HFF-Myc (cell line): ENCODE data around the gene P2RX7.
A peak's percentile ranks its signal among the peaks of the same experiment; 100 is the strongest.
"Not testable (repeated sequence)": the region's sequence is repeated elsewhere in the genome, so short reads cannot be mapped to it uniquely, and the experiment has no call there.

ENCODE experiments used
- DNase-seq: peaks from one replicate; pipeline ENCODE4 v3.0.0-alpha.2; 2011; ENCODE audit warnings: low read depth; ENCODE audit errors: extremely low read depth
- H3K4me3 ChIP-seq: replicated peaks from 2 replicates; pipeline ENCODE4 v1.5.1; 2011; ENCODE audit warnings: low read depth, mild to moderate bottlenecking, control low read depth, low read length
- TF ChIP-seq, protein P1 (sequence below): IDR thresholded peaks from 2 replicates; pipeline ENCODE4 v1.5.1; 2012; ENCODE audit warnings: mild to moderate bottlenecking, low read depth, low read length, control low read depth; ENCODE audit errors: missing control alignments

P2RX7 gene

DNA sequence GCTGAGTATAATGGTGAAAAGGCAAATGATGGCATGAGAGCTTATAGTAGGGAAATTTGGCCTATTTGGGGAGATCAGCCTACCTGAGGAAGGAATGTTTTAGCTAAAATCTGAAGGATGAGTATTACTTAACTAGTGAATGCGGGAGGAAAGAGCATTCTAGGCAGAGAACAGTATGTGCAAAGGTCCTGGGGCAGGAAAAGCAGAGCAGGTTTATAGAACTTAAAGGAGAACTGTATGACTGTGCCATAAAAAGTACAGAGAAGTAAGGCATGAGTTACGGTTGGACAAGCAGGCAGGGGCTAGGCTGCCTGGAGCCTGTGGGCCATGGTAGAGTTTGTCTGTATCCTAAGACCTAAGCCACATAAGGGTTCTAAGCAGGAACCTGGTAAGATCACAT lies 55.6 kb downstream of the P2RX7 start:
- H3K4me3 ChIP-seq = no peak overlapping the region
- TF ChIP-seq, protein P1, sequence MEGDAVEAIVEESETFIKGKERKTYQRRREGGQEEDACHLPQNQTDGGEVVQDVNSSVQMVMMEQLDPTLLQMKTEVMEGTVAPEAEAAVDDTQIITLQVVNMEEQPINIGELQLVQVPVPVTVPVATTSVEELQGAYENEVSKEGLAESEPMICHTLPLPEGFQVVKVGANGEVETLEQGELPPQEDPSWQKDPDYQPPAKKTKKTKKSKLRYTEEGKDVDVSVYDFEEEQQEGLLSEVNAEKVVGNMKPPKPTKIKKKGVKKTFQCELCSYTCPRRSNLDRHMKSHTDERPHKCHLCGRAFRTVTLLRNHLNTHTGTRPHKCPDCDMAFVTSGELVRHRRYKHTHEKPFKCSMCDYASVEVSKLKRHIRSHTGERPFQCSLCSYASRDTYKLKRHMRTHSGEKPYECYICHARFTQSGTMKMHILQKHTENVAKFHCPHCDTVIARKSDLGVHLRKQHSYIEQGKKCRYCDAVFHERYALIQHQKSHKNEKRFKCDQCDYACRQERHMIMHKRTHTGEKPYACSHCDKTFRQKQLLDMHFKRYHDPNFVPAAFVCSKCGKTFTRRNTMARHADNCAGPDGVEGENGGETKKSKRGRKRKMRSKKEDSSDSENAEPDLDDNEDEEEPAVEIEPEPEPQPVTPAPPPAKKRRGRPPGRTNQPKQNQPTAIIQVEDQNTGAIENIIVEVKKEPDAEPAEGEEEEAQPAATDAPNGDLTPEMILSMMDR = no peak
- no peak for DNase-seq

DNA sequence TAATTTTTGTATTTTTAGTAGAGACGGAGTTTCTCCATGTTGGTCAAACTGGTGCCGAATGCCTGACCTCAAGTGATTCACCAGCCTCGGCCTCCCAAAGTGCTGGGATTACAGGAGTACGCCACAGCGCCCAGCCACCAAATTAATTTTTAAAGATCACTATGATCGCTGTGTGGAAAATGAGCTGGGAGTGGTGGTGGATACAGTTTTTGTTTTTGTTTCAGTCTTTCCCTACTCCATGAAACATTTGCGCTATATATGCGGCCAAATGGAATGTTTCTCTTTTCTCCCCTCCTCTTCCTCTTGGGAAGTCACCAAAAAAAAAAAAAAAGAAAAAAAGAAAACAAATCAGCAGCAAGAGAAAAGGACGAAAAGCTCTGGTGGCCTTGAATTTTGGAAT lies 56.5 kb downstream of the P2RX7 start:
- TF ChIP-seq, protein P1 = no peak
- H3K4me3 ChIP-seq = no peak overlapping the region
- no peak for DNase-seq

DNA sequence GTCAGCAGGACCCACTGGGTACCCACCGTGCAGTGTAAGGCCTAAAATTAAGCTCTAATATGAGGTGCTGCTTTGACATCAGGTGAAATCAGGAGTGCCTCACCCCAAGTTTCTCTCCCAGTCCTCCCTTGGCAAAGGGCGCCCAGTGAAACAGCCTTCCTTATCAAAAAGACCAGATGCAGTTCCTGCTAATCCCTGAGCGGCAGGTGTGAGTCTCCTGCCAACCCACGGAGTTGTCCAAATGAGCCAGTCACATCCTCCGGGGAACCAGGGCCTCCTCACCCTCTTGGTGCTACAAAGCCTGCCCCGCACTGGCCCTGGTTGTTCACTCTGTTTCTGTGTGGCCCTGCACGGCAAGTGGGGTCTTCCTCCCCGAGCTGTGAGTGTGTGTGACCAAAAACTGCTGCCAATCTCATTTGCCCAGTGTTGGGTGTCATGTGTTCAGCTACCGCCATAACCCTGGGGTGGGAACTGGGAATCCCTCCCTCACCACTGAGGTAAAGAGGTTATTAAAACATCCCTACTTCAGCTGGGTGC lies 57.0 kb downstream of the P2RX7 start:
- no peak for DNase-seq
- H3K4me3 ChIP-seq = no peak overlapping the region
- TF ChIP-seq, protein P1 = no peak

DNA sequence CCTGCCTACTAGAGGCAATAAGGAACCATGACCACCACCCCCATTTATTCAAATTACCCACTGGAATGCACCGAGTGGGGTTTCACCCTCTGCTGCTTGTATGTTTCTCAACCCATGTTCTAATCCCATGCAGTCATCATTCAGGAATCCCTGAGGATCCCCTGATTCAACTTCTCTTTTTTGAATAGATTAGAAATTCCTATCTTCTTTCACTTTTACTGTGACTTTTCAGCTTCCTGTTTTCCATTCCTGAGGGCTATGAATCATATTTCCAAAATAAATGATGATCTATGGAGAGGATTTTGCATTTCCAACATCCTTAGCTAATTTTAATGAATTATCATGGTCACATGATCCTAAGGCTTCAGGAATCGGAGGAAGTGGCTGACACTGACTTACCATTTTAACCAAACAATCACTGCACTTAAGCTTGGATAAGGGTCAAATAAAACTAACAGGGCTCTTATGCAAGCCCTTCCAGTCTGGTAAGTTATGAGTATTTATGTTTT lies 57.9 kb downstream of the P2RX7 start:
- TF ChIP-seq, protein P1 = no peak
- DNase-seq = peak; percentile 52

DNA sequence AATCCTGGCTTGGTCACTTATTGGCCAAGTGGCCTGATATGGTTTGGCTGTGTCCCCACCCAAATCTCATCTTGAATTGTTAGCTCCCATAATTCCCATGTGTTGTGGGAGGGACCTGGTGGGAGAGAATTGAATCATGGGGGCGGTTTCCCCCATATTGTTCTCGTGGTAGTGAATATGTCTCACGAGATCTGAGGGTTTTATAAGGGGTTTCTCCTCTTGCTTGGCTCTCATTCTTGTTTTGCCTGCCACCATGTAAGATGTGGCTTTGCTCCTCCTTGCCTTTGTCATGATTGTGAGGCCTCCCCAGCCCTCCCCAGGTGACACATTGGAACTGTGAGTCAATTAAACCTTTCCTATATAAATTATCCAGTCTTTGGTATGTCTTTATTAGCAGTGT lies 58.5 kb downstream of the P2RX7 start:
- no peak for DNase-seq
- no peak overlapping the region for H3K4me3 ChIP-seq
- TF ChIP-seq, protein P1 = no peak

More for the DNA sequence above, 57.9 kb downstream of the P2RX7 start:
- H3K4me3 ChIP-seq = no peak overlapping the region

DNA sequence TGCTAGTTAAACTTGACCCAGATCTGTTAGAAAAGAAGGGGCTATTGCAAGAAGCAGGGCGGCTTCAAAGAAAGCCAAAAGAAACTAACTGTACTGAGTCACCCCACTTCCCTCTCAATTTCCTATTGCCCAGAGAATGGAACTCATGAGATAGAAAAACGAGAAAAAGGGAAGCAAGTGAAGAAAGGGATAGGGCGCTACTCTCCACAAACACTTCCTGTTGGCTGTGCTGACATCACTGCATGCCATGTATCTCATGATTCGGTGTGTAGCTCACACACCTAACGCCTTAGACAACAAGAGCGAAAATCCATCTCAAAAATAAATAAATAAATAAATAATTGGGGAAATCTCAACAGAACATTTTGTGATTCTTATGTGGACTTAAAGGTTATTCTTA lies 64.2 kb downstream of the P2RX7 start:
- no peak for DNase-seq
- H3K4me3 ChIP-seq = no peak overlapping the region
- TF ChIP-seq, protein P1 = no peak

DNA sequence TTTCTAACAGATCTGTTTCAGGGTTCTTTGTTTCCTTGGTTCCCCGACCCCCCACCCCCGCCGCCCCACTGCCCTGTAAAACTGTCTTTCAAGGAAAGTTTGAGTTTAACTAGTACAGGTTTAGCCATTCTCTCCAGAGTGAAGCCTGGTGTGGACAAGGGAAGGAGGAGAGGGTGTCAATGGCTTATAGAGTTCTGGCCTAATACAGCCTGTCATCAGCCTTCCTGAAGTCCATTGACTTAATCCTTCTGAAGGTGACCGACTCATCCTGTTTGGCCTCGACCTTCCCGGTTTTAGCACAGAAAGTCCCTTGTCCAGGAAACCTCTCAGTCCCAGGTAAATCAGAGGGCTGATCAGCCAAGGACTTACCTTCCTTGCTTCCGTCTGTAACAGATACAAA lies 66.3 kb downstream of the P2RX7 start:
- no peak for DNase-seq
- TF ChIP-seq, protein P1 = no peak
- no peak overlapping the region for H3K4me3 ChIP-seq

DNA sequence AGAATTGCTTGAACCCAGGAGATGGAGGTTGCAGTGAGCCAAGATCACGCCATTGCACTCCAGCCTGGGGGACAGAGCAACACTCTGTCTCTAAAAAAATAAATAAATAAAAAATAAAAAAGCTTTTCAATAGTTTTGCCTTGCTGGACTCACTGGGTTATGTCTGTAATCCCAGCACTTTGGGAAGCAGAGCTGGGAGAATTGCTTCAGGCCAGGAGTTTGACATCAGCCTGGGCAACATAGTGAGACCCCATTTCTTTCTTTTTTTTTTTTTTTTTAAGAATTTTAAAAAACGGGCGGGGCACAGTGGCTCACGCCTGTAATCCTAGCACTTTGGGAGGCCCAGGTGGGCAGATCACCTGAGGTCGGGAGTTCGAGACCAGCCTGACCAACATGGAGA lies 68.5 kb downstream of the P2RX7 start:
- H3K4me3 ChIP-seq, DNase-seq: not testable (repeated sequence)
